GM19467 (cell line): ENCODE measurements around the gene TMEM92.

Experiments
- ATAC-seq: cut with Tn5 transposase; IDR thresholded peaks from one replicate; pipeline ENCODE4 v1.9.1; 2021; ENCODE audit warnings: mild to moderate bottlenecking, moderate library complexity; ENCODE audit not compliant: unreplicated experiment

Gene TMEM92

GRCh38 chr17:50325906-50326305 is 51.6 kb downstream of the TMEM92 start:
- no peak for ATAC-seq

- ATAC-seq: no peak
These were observed 52.6 kb downstream of the TMEM92 start for GRCh38 chr17:50326831-50327364.

- no peak for ATAC-seq
These were observed 54.4 kb downstream of the TMEM92 start for GRCh38 chr17:50328363-50329325.

- ATAC-seq: no peak
These were observed 55.5 kb downstream of the TMEM92 start for GRCh38 chr17:50329716-50330115.

GRCh38 chr17:50330151-50330775 is 56.0 kb downstream of the TMEM92 start:
- no peak for ATAC-seq
